Naive thymus-derived CD8-positive, alpha-beta T cell (primary cell): ENCODE measurements around the gene TMEM158. TPM values are rescaled to one million over a fixed set of nuclear protein-coding genes. Genes with fewer than 3 reads are reported as not detected.

Experiments
- ATAC-seq, 2 donors: fragments of 150-1000 bp; cut with Tn5 transposase in 1 of 2; sonication (Bioruptor Pico), chemical (Tn5 transposase) in 1 of 2; 1 replicate in 1 of 2; 2 replicates in 1 of 2; pipeline ENCODE4 v1.10.0; 2021; ENCODE audit warnings: mild to moderate bottlenecking in 2 of 2, moderate library complexity in 2 of 2
- POLR2A ChIA-PET: fragments of 350-600 bp; sonication (Branson Sonifier 250); formaldehyde crosslinking; loops from one replicate; lab custom pipeline; 2021; ENCODE audit warnings: antibody characterized with exemption; lab: Charles Lee
- DNase-seq, 10 donors: peaks; one replicate each; pipeline versions ENCODE4 v3.0.0 to v3.0.0-alpha.2; 2020 to 2022
- H3K27ac Mint-ChIP-seq, 10 donors: one replicate each; pipeline ENCODE4 v1.8.0; 2020 to 2022; ENCODE audit warnings: mild to moderate bottlenecking in 10 of 10, mixed read lengths in 10 of 10, moderate library complexity in 4 of 10, inconsistent platforms in 1 of 10
- H3K27me3 Mint-ChIP-seq, 5 donors: one replicate each; pipeline ENCODE4 v1.8.0; 2021 to 2022; ENCODE audit warnings: mixed read lengths in 5 of 5
- H3K36me3 Mint-ChIP-seq, 3 donors: one replicate each; pipeline ENCODE4 v1.8.0; 2020 to 2022; ENCODE audit warnings: mixed read lengths in 3 of 3, mild to moderate bottlenecking in 2 of 3, inconsistent platforms in 1 of 3
- H3K4me1 Mint-ChIP-seq, 4 donors: one replicate each; pipeline ENCODE4 v1.8.0; 2021 to 2022; ENCODE audit warnings: mixed read lengths in 4 of 4
- H3K4me3 Mint-ChIP-seq, 10 donors: one replicate each; pipeline ENCODE4 v1.8.0; 2020 to 2022; ENCODE audit warnings: mild to moderate bottlenecking in 10 of 10, mixed read lengths in 10 of 10, moderate library complexity in 6 of 10, inconsistent platforms in 1 of 10
- H3K9me3 Mint-ChIP-seq, 9 donors: one replicate each; pipeline ENCODE4 v1.8.0; 2020 to 2022; ENCODE audit warnings: mixed read lengths in 9 of 9, mild to moderate bottlenecking in 3 of 9, inconsistent platforms in 1 of 9, moderate library complexity in 1 of 9
- polyA plus RNA-seq, 3 donors: library from polyadenylated mRNA; unstranded; fragments of 300-500 nt; fragmentation: Illumina TruSeq; gene quantifications; one replicate each; pipeline ENCODE4 v1.2.3, GENCODE V29; 2021
- total RNA-seq, 8 experiments: library from RNA in 2 of 8; stranded (reverse) in 2 of 8; gene quantifications; one replicate each; pipeline ENCODE4 v1.2.3 and lab custom pipeline; 2021 to 2026

Gene TMEM158
- total and polyA plus RNA-seq, 5 experiments from 2014 or later, result 0.22 TPM; not detected in 4

DNA sequence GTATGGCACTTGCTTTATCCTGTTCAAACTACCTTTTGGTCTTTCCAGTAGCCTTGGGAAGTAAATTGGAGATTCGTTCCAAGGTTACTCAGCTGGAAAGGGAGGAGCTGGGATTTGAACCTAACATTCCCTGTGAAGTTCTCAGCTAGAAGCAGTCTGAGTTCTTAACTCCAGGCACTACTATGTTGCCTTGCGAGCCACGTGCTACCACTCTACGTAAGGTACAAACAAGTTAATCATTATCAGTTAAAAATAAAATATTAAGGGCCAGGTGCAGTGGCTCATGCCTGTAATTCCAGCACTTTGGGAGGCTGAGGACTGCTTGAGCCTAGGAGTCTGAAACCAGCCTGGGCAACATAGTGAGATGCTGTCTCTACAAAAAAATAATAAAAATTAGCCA lies 49.2 kb downstream of the TMEM158 start:
- DNase-seq, result no peak
- ATAC-seq, result no peak
- H3K4me1 Mint-ChIP-seq, result no peaks in the 10 kb centered on the region
- peaks cover 4 to 49% (median 13%) of the 10 kb centered on the region in 5 donors for H3K27me3 Mint-ChIP-seq
- no peak overlapping the region for H3K27ac Mint-ChIP-seq
- H3K4me3 Mint-ChIP-seq, result no peak overlapping the region
- H3K9me3 Mint-ChIP-seq, result no peaks in the 10 kb centered on the region
- POLR2A ChIA-PET, result no interaction called here
- H3K36me3 Mint-ChIP-seq, result no peaks in the 10 kb centered on the region

Other genes starting within 250 kb of the TMEM158 start
- 1 to 10 TPM; 1.2 to 1.4 TPM for gene CLEC3B, start 200.0 kb downstream of the TMEM158 start, total RNA-seq
- gene CLEC3B, start 200.0 kb downstream of the TMEM158 start, polyA plus RNA-seq, result not detected
- gene CDCP1, start 79.9 kb downstream of the TMEM158 start, total RNA-seq, result not detected
- under 1 TPM in 1 of 3 donors, not detected in 2; 0.07 TPM for gene CDCP1, start 79.9 kb downstream of the TMEM158 start, polyA plus RNA-seq
- gene LARS2, start 162.3 kb upstream of the TMEM158 start, total RNA-seq, result 10 to 100 TPM; 17.6 to 24.1 TPM
- gene LARS2, start 162.3 kb upstream of the TMEM158 start, polyA plus RNA-seq, result 10 to 100 TPM in 1 of 3 donors, 1 to 10 TPM in 2; 5.1 to 11.1 (median 8.7) TPM